ENCODE results near the gene APMAP. TPM values are rescaled to one million over a fixed set of nuclear protein-coding genes. Genes with fewer than 3 reads are reported as not detected.

Gene APMAP
- total RNA-seq, 1 donor from 2014 or later, result 95.2 TPM

DNA sequence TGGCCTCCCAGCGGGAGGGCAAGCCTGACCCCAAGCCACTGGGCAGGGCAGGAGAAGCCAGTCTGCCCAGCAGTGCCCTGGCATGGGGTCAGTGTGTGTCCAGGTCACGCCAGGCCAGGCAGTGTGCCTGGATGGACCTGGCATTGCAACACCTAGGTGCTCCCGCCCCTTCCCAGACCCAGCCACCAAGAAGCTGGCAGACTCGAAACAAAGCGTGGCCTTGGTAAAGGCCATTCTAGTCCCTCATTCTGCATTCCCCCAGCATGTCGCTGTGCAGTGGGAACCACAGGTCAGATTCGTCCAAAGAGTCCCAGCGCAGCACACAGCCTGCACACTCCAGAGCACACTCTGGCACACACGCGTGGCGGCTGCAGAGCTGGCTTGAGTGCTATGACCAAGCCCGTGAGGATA, 19.3 kb upstream of the APMAP start:
- Mint-ChIP-seq H3K9me3 (ENCODE audit: unreplicated experiment) (no peaks in the 10 kb centered on the region), H3K36me3 (ENCODE audit: low read depth, unreplicated experiment) (peaks cover 2% of the 10 kb centered on the region), H3K4me3 (ENCODE audit: unreplicated experiment) (no peak overlapping the region), H3K27me3 (ENCODE audit: unreplicated experiment) (peaks cover 4% of the 10 kb centered on the region), H3K4me1 (ENCODE audit: unreplicated experiment) (peaks cover 2% of the 10 kb centered on the region), H3K27ac (ENCODE audit: unreplicated experiment) (no peak overlapping the region)
- TF ChIP-seq CTCF (IDR thresholded peaks at IDR 0.05; ENCODE audit: unreplicated experiment), result no peak
- DNase-seq (ENCODE audit: low spot score), result no peak

DNA sequence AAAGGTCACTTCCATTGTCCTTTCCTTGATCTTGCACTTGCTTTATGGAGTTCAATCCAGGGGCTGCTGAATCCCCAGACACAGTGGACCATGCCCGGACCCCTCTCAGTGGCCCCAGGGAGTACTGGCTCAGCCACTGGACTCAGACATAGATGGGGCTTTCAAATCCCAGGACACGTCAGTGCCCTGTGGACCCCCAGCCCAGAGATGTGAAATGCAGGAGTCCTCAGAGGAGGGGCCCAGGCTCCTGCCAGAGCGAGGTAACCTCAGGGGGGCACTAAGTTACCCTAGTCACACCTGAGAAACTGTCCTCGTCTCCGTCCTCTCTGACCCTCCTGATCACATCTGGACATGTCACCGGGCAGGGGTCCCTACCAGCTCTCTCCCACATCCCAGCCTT, 18.7 kb upstream of the APMAP start:
- H3K9me3 Mint-ChIP-seq (ENCODE audit: unreplicated experiment), result no peaks in the 10 kb centered on the region
- no peak overlapping the region for H3K27ac Mint-ChIP-seq (ENCODE audit: unreplicated experiment)
- H3K27me3 Mint-ChIP-seq (ENCODE audit: unreplicated experiment), result peaks cover 2% of the 10 kb centered on the region
- no peak for DNase-seq (ENCODE audit: low spot score)
- peaks cover 3% of the 10 kb centered on the region for H3K36me3 Mint-ChIP-seq (ENCODE audit: low read depth, unreplicated experiment)
- no peak for TF ChIP-seq CTCF (IDR thresholded peaks at IDR 0.05; ENCODE audit: unreplicated experiment)
- no peak overlapping the region for H3K4me3 Mint-ChIP-seq (ENCODE audit: unreplicated experiment)
- peaks cover 2% of the 10 kb centered on the region for H3K4me1 Mint-ChIP-seq (ENCODE audit: unreplicated experiment)

DNA sequence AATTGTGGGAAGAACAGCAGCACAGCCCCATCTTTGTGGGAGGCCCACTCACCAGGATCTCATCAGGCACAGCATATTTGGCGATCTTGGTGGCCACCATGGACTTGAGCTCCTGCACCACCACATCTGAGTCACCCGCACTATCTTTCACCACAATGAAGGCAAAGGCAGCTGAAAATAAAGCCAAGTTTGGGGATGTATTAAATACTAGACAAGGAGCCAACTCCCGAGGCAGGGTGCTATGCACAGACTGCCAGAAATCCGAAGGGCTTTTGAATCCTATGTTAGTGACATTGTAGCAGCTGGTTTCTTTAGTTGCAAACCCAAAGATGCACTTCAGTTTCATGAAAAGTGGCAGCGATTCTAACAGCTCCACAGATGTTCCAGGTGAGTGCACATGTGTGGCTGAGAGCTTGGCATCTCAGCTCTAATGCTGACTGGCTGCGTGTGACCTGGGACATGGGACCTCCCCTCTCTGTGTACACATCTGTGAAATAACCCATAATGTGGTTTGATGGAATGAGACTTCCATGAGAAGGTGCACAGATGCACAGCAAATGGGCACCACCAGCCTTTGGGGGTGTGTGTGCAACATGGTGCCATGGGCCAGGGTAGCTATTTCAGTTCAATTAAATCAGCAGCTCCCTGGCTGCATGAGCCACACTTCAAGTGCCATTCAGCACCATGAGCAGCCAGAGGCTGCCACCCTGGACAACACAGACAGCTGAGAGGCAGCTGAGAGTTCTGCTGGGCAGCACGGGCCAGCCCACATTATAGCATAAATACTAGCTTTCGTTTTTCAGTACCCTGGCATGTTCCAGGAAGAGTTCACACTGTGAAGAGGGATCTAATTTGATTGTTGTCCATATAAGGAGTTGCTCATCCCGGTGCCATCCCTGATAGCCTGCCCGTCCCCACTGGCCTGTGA, 16.9 kb upstream of the APMAP start:
- no peak for TF ChIP-seq CTCF (IDR thresholded peaks at IDR 0.05; ENCODE audit: unreplicated experiment)
- Mint-ChIP-seq H3K9me3 (ENCODE audit: unreplicated experiment) (no peaks in the 10 kb centered on the region), H3K27ac (ENCODE audit: unreplicated experiment) (no peak overlapping the region), H3K36me3 (ENCODE audit: low read depth, unreplicated experiment) (peaks cover 7% of the 10 kb centered on the region), H3K27me3 (ENCODE audit: unreplicated experiment) (peaks cover 2% of the 10 kb centered on the region), H3K4me3 (ENCODE audit: unreplicated experiment) (no peak overlapping the region), H3K4me1 (ENCODE audit: unreplicated experiment) (peaks cover 2% of the 10 kb centered on the region)
- DNase-seq (ENCODE audit: low spot score), result no peak

DNA sequence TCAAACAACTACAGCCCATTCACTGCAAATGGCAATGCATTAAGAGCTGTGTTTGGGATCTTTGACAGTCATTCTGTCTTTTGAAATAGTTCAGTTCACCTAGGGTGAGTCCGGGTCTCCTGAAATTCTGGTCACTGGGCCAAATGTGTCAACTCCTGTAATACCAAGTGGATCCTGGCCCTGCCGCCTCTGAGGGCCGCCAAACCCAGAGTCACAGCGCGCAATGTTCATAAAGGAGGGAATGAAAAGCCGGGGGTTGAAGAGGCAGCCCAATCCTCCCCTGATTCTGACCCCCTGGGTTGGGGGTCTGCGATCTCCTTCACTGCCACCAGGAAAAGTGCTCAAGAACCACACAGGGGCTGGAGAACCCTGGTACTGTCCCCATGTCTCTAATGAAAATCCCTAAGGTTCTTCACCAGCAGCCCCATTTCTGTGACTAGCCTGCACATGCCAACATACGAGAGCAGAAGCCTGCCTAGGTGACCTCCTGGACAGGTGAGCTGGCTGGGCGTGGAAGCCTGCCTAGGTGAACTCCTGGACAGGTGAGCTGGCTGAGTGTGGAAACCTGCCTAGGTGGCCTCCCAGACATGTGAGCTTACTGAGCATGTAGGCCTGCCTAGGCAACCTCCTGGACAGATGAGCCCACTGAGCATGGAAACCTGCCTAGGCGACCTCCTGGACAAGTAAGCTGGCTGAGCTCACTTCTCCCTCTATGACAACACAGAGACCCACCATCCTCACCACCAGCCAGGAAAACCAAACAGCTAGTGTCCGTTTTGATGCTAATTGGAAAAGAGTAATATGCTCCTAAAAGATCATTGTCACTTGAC, 16.1 kb upstream of the APMAP start:
- H3K27ac Mint-ChIP-seq (ENCODE audit: unreplicated experiment), result no peak overlapping the region
- TF ChIP-seq CTCF (IDR thresholded peaks at IDR 0.05; ENCODE audit: unreplicated experiment), result no peak
- no peak for DNase-seq (ENCODE audit: low spot score)
- peaks cover 7% of the 10 kb centered on the region for H3K36me3 Mint-ChIP-seq (ENCODE audit: low read depth, unreplicated experiment)
- no peak overlapping the region for H3K4me3 Mint-ChIP-seq (ENCODE audit: unreplicated experiment)
- H3K27me3 Mint-ChIP-seq (ENCODE audit: unreplicated experiment), result peaks cover 2% of the 10 kb centered on the region
- H3K4me1 Mint-ChIP-seq (ENCODE audit: unreplicated experiment), result peaks cover 2% of the 10 kb centered on the region
- no peaks in the 10 kb centered on the region for H3K9me3 Mint-ChIP-seq (ENCODE audit: unreplicated experiment)
